H9 (cell line): Measurements from ENCODE around the gene SERPINC1. TPM values are rescaled to one million over a fixed set of nuclear protein-coding genes. Genes with fewer than 3 reads are reported as not detected.

Experiments
- DNase-seq: peaks from one replicate; pipeline ENCODE4 v3.0.0-alpha.2; 2017
- H2AFZ ChIP-seq: one replicate; pipeline ENCODE4 v1.6.1; 2013; ENCODE audit warnings: mild to moderate bottlenecking, low read length, control low read depth, moderate library complexity
- H2AK5ac ChIP-seq: 2 replicates; pipeline ENCODE4 v1.6.1; 2013; ENCODE audit warnings: low read length, control low read depth, mixed read lengths; ENCODE audit not compliant: insufficient read length
- H2BK120ac ChIP-seq: one replicate; pipeline ENCODE4 v1.6.1; 2013; ENCODE audit warnings: low read depth, mild to moderate bottlenecking, low read length, control low read depth, inconsistent platforms; ENCODE audit not compliant: poor library complexity, severe bottlenecking
- H2BK12ac ChIP-seq: 2 replicates; pipeline ENCODE4 v1.6.1; 2013; ENCODE audit warnings: low read length, control low read depth, mixed read lengths, low read depth; ENCODE audit not compliant: insufficient read length
- H2BK15ac ChIP-seq: 2 replicates; pipeline ENCODE4 v1.6.1; 2013; ENCODE audit warnings: low read depth, low read length, control low read depth
- H2BK20ac ChIP-seq: one replicate; pipeline ENCODE4 v1.6.1; 2013; ENCODE audit warnings: low read depth, mild to moderate bottlenecking, low read length, control low read depth, inconsistent platforms; ENCODE audit not compliant: poor library complexity, severe bottlenecking
- H2BK5ac ChIP-seq: 2 replicates; pipeline ENCODE4 v1.6.1; 2013; ENCODE audit warnings: low read length, control low read depth, mixed read lengths; ENCODE audit not compliant: insufficient read length
- H3K14ac ChIP-seq: 2 replicates; pipeline ENCODE4 v1.6.1; 2013; ENCODE audit warnings: low read length, control low read depth; ENCODE audit not compliant: insufficient read depth
- H3K18ac ChIP-seq: 2 replicates; pipeline ENCODE4 v1.6.1; 2013; ENCODE audit warnings: low read depth, mild to moderate bottlenecking, mixed read lengths, low read length, control low read depth; ENCODE audit not compliant: insufficient read length
- H3K23ac ChIP-seq: 2 replicates; pipeline ENCODE4 v1.6.1; 2013; ENCODE audit warnings: low read length, control low read depth, mixed read lengths, low read depth; ENCODE audit not compliant: insufficient read length
- H3K23me2 ChIP-seq: 2 replicates; pipeline ENCODE4 v1.6.1; 2013; ENCODE audit warnings: low read depth, mild to moderate bottlenecking, mixed read lengths, low read length, control low read depth; ENCODE audit not compliant: insufficient read length, poor library complexity, severe bottlenecking
- H3K27ac ChIP-seq: 2 replicates; pipeline ENCODE4 v1.5.1; 2013; ENCODE audit warnings: low read length, control low read depth, mixed read lengths, low read depth; ENCODE audit not compliant: insufficient read length
- H3K27me3 ChIP-seq: 2 replicates; pipeline ENCODE4 v1.6.1; 2013; ENCODE audit warnings: low read length, control low read depth, inconsistent platforms; ENCODE audit not compliant: insufficient read depth
- H3K4ac ChIP-seq: 2 replicates; pipeline ENCODE4 v1.6.1; 2013; ENCODE audit warnings: low read depth, mild to moderate bottlenecking, control low read depth, inconsistent platforms, low read length, moderate library complexity
- H3K4me1 ChIP-seq: 2 replicates; pipeline ENCODE4 v1.6.1; 2013; ENCODE audit warnings: low read length, control low read depth, inconsistent platforms; ENCODE audit not compliant: insufficient read depth
- H3K4me2 ChIP-seq: 2 replicates; pipeline ENCODE4 v1.6.1; 2013; ENCODE audit warnings: low read length, control low read depth, mixed read lengths; ENCODE audit not compliant: insufficient read length, insufficient read depth
- H3K56ac ChIP-seq: 2 replicates; pipeline ENCODE4 v1.6.1; 2013; ENCODE audit warnings: low read depth, mild to moderate bottlenecking, mixed read lengths, low read length, control low read depth; ENCODE audit not compliant: insufficient read length
- H3K79me1 ChIP-seq: 2 replicates; pipeline ENCODE4 v1.6.1; 2013; ENCODE audit warnings: low read depth, mild to moderate bottlenecking, moderate library complexity, low read length, control low read depth, inconsistent platforms; ENCODE audit not compliant: insufficient read depth, poor library complexity, severe bottlenecking
- H3K79me2 ChIP-seq: 2 replicates; pipeline ENCODE4 v1.6.1; 2013; ENCODE audit warnings: low read length, control low read depth, inconsistent platforms; ENCODE audit not compliant: insufficient read depth
- H3K9ac ChIP-seq: 2 replicates; pipeline ENCODE4 v1.6.1; 2013; ENCODE audit warnings: low read length, control low read depth, mixed read lengths; ENCODE audit not compliant: insufficient read length; ENCODE audit errors: extremely low read depth
- H3K9me3 ChIP-seq: one replicate; pipeline ENCODE4 v1.6.1; 2013; ENCODE audit warnings: low read depth, low read length, inconsistent platforms; ENCODE audit not compliant: control insufficient read depth
- H3T11ph ChIP-seq: one replicate; pipeline ENCODE4 v1.6.1; 2013; ENCODE audit warnings: mild to moderate bottlenecking, low read length, control low read depth, inconsistent platforms
- H4K20me1 ChIP-seq: one replicate; pipeline ENCODE4 v1.6.1; 2013; ENCODE audit not compliant: control insufficient read depth, insufficient read length, insufficient read depth
- H4K5ac ChIP-seq: 2 replicates; pipeline ENCODE4 v1.6.1; 2013; ENCODE audit warnings: low read depth, mild to moderate bottlenecking, mixed read lengths, low read length, control low read depth; ENCODE audit not compliant: insufficient read length
- H4K8ac ChIP-seq: replicated peaks from 2 replicates; pipeline ENCODE4 v1.6.1; 2013; ENCODE audit warnings: low read length, control low read depth, mixed read lengths, low read depth; ENCODE audit not compliant: insufficient read length
- H4K91ac ChIP-seq: 2 replicates; pipeline ENCODE4 v1.6.1; 2013; ENCODE audit warnings: low read depth, mild to moderate bottlenecking, moderate library complexity, mixed read lengths, low read length, control low read depth; ENCODE audit not compliant: insufficient read length
- H3K27ac Mint-ChIP-seq, 3 experiments: 2 replicates in 2 of 3; 3 replicates in 1 of 3; pipeline ENCODE4 v1.8.0; 2020 to 2021; ENCODE audit warnings: mixed read lengths in 3 of 3, mild to moderate bottlenecking in 1 of 3, moderate library complexity in 1 of 3
- H3K27me3 Mint-ChIP-seq: 2 replicates; pipeline ENCODE4 v1.8.0; 2021; ENCODE audit warnings: low read depth, mild to moderate bottlenecking, moderate library complexity, mixed read lengths
- H3K36me3 Mint-ChIP-seq, 3 experiments: 2 replicates in 2 of 3; 3 replicates in 1 of 3; pipeline ENCODE4 v1.8.0; 2020 to 2021; ENCODE audit warnings: low read depth in 3 of 3, mixed read lengths in 3 of 3; ENCODE audit not compliant: insufficient read depth in 1 of 3
- H3K4me1 Mint-ChIP-seq, 2 experiments: 2 replicates each; pipeline ENCODE4 v1.8.0; 2020; ENCODE audit warnings: mixed read lengths in 2 of 2
- H3K4me3 Mint-ChIP-seq, 2 experiments: 2 replicates in 1 of 2; 3 replicates in 1 of 2; pipeline ENCODE4 v1.8.0; 2020 to 2021; ENCODE audit warnings: mild to moderate bottlenecking in 2 of 2, mixed read lengths in 2 of 2, moderate library complexity in 1 of 2
- H3K9me3 Mint-ChIP-seq, 2 experiments: 2 replicates in 1 of 2; 3 replicates in 1 of 2; pipeline ENCODE4 v1.8.0; 2020; ENCODE audit warnings: mild to moderate bottlenecking in 2 of 2, mixed read lengths in 2 of 2, moderate library complexity in 1 of 2
- WGBS: extraction: QIAGEN DNeasy Blood & Tissue Kit; methylation state at CpG from one replicate; pipeline ENCODE4 v1.1.7; 2013; ENCODE audit warnings: missing lambda C conversion rate, low lambda C conversion rate, mixed read lengths; ENCODE audit not compliant: insufficient read length; ENCODE audit errors: extremely low coverage; 5-methylcytosine and 5-hydroxymethylcytosine counted together
- total RNA-seq: library from RNA; stranded (reverse); gene quantifications from 2 replicates; pipeline ENCODE4 v1.2.1, GENCODE V29; 2021
- TF ChIP-seq, protein P1 (sequence below): fragments of 200-600 bp; sonication (generic); conservative IDR thresholded peaks from 3 replicates; pipeline ENCODE4 v1.8.0; 2021; ENCODE audit warnings: antibody characterized with exemption, mild to moderate bottlenecking

SERPINC1 gene
- total RNA-seq, 1 experiment from 2014 or later = not detected

GRCh38 chr1:173894189-173894588 lies 22.9 kb downstream of the SERPINC1 start:
- no CpG with 5 or more reads among the region's 3 CpGs for WGBS
- no peak overlapping the region for H3K4me2 ChIP-seq
- no peaks in the 10 kb centered on the region for H3K9me3 Mint-ChIP-seq
- no peak overlapping the region for H2BK20ac ChIP-seq
- H2AK5ac ChIP-seq = no peak overlapping the region
- no peaks in the 10 kb centered on the region; the same call in 1 of the 2 replicates for H3K79me2 ChIP-seq
- no peak overlapping the region for H3K27ac ChIP-seq
- H3T11ph ChIP-seq = no peak overlapping the region
- no peak overlapping the region for H4K91ac ChIP-seq
- no peak overlapping the region for H3K4ac ChIP-seq
- no peak overlapping the region for H3K4me3 Mint-ChIP-seq
- peaks cover 2 to 8% of the 10 kb centered on the region in 2 experiments; a peak in 3 of 4 replicates for H3K4me1 Mint-ChIP-seq
- no peaks in the 10 kb centered on the region for H3K27me3 Mint-ChIP-seq
- 0 out of 2 replicates have a peak, but pooled peaks cover 1% of the 10 kb centered on the region for H3K4me1 ChIP-seq
- H3K27me3 ChIP-seq = no peaks in the 10 kb centered on the region
- no peak overlapping the region for H2BK12ac ChIP-seq
- H2AFZ ChIP-seq = no peak overlapping the region
- no peak for DNase-seq
- H2BK120ac ChIP-seq = no peak overlapping the region
- H4K20me1 ChIP-seq = no peaks in the 10 kb centered on the region
- H2BK5ac ChIP-seq = no peak overlapping the region
- H3K9ac ChIP-seq = no peak overlapping the region
- no peak overlapping the region for H4K5ac ChIP-seq
- no peak overlapping the region for H4K8ac ChIP-seq
- no peaks in the 10 kb centered on the region for H3K79me1 ChIP-seq
- no peak overlapping the region for H3K18ac ChIP-seq
- no peak overlapping the region for H3K27ac Mint-ChIP-seq
- H3K23ac ChIP-seq = no peak overlapping the region
- no peaks in the 10 kb centered on the region for H3K23me2 ChIP-seq
- H3K9me3 ChIP-seq = no peaks in the 10 kb centered on the region
- H3K36me3 Mint-ChIP-seq = peaks cover 0 to 4% (median 0%) of the 10 kb centered on the region in 3 experiments; a peak in 1 of 7 replicates
- H3K14ac ChIP-seq = no peak overlapping the region
- TF ChIP-seq, protein P1, sequence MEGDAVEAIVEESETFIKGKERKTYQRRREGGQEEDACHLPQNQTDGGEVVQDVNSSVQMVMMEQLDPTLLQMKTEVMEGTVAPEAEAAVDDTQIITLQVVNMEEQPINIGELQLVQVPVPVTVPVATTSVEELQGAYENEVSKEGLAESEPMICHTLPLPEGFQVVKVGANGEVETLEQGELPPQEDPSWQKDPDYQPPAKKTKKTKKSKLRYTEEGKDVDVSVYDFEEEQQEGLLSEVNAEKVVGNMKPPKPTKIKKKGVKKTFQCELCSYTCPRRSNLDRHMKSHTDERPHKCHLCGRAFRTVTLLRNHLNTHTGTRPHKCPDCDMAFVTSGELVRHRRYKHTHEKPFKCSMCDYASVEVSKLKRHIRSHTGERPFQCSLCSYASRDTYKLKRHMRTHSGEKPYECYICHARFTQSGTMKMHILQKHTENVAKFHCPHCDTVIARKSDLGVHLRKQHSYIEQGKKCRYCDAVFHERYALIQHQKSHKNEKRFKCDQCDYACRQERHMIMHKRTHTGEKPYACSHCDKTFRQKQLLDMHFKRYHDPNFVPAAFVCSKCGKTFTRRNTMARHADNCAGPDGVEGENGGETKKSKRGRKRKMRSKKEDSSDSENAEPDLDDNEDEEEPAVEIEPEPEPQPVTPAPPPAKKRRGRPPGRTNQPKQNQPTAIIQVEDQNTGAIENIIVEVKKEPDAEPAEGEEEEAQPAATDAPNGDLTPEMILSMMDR = no peak
- no peak overlapping the region for H3K56ac ChIP-seq
- no peak overlapping the region for H2BK15ac ChIP-seq
